ENCODE results near the gene CSNK1A1. TPM values are rescaled to one million over a fixed set of nuclear protein-coding genes. Genes with fewer than 3 reads are reported as not detected.
"Not testable (repeated sequence)": the region's sequence is repeated elsewhere in the genome, so short reads cannot be mapped to it uniquely, and the experiment has no call there.

Gene CSNK1A1
- total RNA-seq, 1 donor from 2014 or later: 194 TPM

- DNase-seq (ENCODE audit: low spot score): no peak
- no peaks in the 10 kb centered on the region for H3K36me3 Mint-ChIP-seq (ENCODE audit: low read depth)
- no peaks in the 10 kb centered on the region for H3K27me3 Mint-ChIP-seq (ENCODE audit: low read depth)
- no peaks in the 10 kb centered on the region for H3K4me1 Mint-ChIP-seq (ENCODE audit: low read depth)
- no peak overlapping the region for H3K27ac Mint-ChIP-seq
- no peak overlapping the region for H3K4me3 Mint-ChIP-seq (ENCODE audit: low read depth)
- H3K9me3 Mint-ChIP-seq: no peaks in the 10 kb centered on the region
- intact Hi-C loops (cut with micrococcal nuclease): no loop called here
Measured at GRCh38 chr5:149452007-149452664, 99.1 kb downstream of the CSNK1A1 start.

- Mint-ChIP-seq H3K4me1 (ENCODE audit: low read depth) (no peaks in the 10 kb centered on the region), H3K36me3 (ENCODE audit: low read depth) (no peaks in the 10 kb centered on the region), H3K9me3 (no peaks in the 10 kb centered on the region), H3K4me3 (ENCODE audit: low read depth) (no peak overlapping the region), H3K27me3 (ENCODE audit: low read depth) (no peaks in the 10 kb centered on the region), H3K27ac (no peak overlapping the region)
- intact Hi-C loops (cut with micrococcal nuclease): no loop called here
- no peak for DNase-seq (ENCODE audit: low spot score)
Measured at GRCh38 chr5:149450199-149450598, 101.0 kb downstream of the CSNK1A1 start.

GRCh38 chr5:149448831-149449714, 102.2 kb downstream of the CSNK1A1 start:
- no peaks in the 10 kb centered on the region for H3K4me1 Mint-ChIP-seq (ENCODE audit: low read depth)
- no peak overlapping the region for H3K27ac Mint-ChIP-seq
- H3K36me3 Mint-ChIP-seq (ENCODE audit: low read depth): no peaks in the 10 kb centered on the region
- DNase-seq (ENCODE audit: low spot score): no peak
- H3K9me3 Mint-ChIP-seq: no peaks in the 10 kb centered on the region
- H3K4me3 Mint-ChIP-seq (ENCODE audit: low read depth): no peak overlapping the region
- H3K27me3 Mint-ChIP-seq (ENCODE audit: low read depth): no peaks in the 10 kb centered on the region
- intact Hi-C loops (cut with micrococcal nuclease): no loop called here

GRCh38 chr5:149448431-149448830, 102.8 kb downstream of the CSNK1A1 start:
- H3K4me3 Mint-ChIP-seq (ENCODE audit: low read depth): no peak overlapping the region
- intact Hi-C loops (cut with micrococcal nuclease): no loop called here

GRCh38 chr5:149447373-149448367, 103.6 kb downstream of the CSNK1A1 start:
- Mint-ChIP-seq H3K36me3 (ENCODE audit: low read depth) (no peaks in the 10 kb centered on the region), H3K4me3 (ENCODE audit: low read depth) (no peak overlapping the region), H3K4me1 (ENCODE audit: low read depth) (no peaks in the 10 kb centered on the region), H3K9me3 (no peaks in the 10 kb centered on the region), H3K27me3 (ENCODE audit: low read depth) (no peaks in the 10 kb centered on the region), H3K27ac (no peak overlapping the region)
- no peak for DNase-seq (ENCODE audit: low spot score)
- intact Hi-C loops (cut with micrococcal nuclease): no loop called here

More at GRCh38 chr5:149448431-149448830, 102.8 kb downstream of the CSNK1A1 start:
- H3K9me3 Mint-ChIP-seq: no peaks in the 10 kb centered on the region
- H3K4me1 Mint-ChIP-seq (ENCODE audit: low read depth): no peaks in the 10 kb centered on the region
- H3K36me3 Mint-ChIP-seq (ENCODE audit: low read depth): no peaks in the 10 kb centered on the region
- H3K27ac Mint-ChIP-seq: no peak overlapping the region
- no peaks in the 10 kb centered on the region for H3K27me3 Mint-ChIP-seq (ENCODE audit: low read depth)
- no peak for DNase-seq (ENCODE audit: low spot score)

GRCh38 chr5:149446794-149447193, 104.4 kb downstream of the CSNK1A1 start:
- DNase-seq (ENCODE audit: low spot score); intact Hi-C loops (cut with micrococcal nuclease); H3K9me3 Mint-ChIP-seq; H3K4me1 Mint-ChIP-seq (ENCODE audit: low read depth); H3K27me3 Mint-ChIP-seq (ENCODE audit: low read depth); H3K4me3 Mint-ChIP-seq (ENCODE audit: low read depth); H3K27ac Mint-ChIP-seq; H3K36me3 Mint-ChIP-seq (ENCODE audit: low read depth): not testable (repeated sequence)

GRCh38 chr5:149445739-149446369, 105.4 kb downstream of the CSNK1A1 start:
- no peaks in the 10 kb centered on the region for H3K9me3 Mint-ChIP-seq
- intact Hi-C loops (cut with micrococcal nuclease): no loop called here
- H3K4me3 Mint-ChIP-seq (ENCODE audit: low read depth): no peak overlapping the region
- no peak overlapping the region for H3K27ac Mint-ChIP-seq
- no peaks in the 10 kb centered on the region for H3K36me3 Mint-ChIP-seq (ENCODE audit: low read depth)
- H3K4me1 Mint-ChIP-seq (ENCODE audit: low read depth): peaks cover 2% of the 10 kb centered on the region
- no peaks in the 10 kb centered on the region for H3K27me3 Mint-ChIP-seq (ENCODE audit: low read depth)
- DNase-seq (ENCODE audit: low spot score): no peak

GRCh38 chr5:149445343-149445738, 105.9 kb downstream of the CSNK1A1 start:
- Mint-ChIP-seq H3K36me3 (ENCODE audit: low read depth) (no peaks in the 10 kb centered on the region), H3K9me3 (no peaks in the 10 kb centered on the region), H3K27ac (no peak overlapping the region), H3K4me1 (ENCODE audit: low read depth) (peaks cover 3% of the 10 kb centered on the region), H3K27me3 (ENCODE audit: low read depth) (no peaks in the 10 kb centered on the region), H3K4me3 (ENCODE audit: low read depth) (no peak overlapping the region)
- intact Hi-C loops (cut with micrococcal nuclease): no loop called here
- DNase-seq (ENCODE audit: low spot score): no peak

GRCh38 chr5:149444430-149444829, 106.8 kb downstream of the CSNK1A1 start:
- not testable (repeated sequence) for H3K4me3 Mint-ChIP-seq (ENCODE audit: low read depth); H3K9me3 Mint-ChIP-seq; H3K27ac Mint-ChIP-seq; H3K27me3 Mint-ChIP-seq (ENCODE audit: low read depth); H3K36me3 Mint-ChIP-seq (ENCODE audit: low read depth); DNase-seq (ENCODE audit: low spot score)
- peaks cover 11% of the 10 kb centered on the region for H3K4me1 Mint-ChIP-seq (ENCODE audit: low read depth)
- intact Hi-C loops (cut with micrococcal nuclease): loop anchor here (5.0 kb wide), 1 partner anchor 173 kb away; no protein-coding TSS in a partner anchor

GRCh38 chr5:149443210-149443609, 108.0 kb downstream of the CSNK1A1 start:
- no peaks in the 10 kb centered on the region for H3K9me3 Mint-ChIP-seq
- no peak overlapping the region for H3K27ac Mint-ChIP-seq
- intact Hi-C loops (cut with micrococcal nuclease): loop anchor here (5.0 kb wide), 1 partner anchor 174 kb away; no protein-coding TSS in a partner anchor
- H3K4me1 Mint-ChIP-seq (ENCODE audit: low read depth): peaks cover 19% of the 10 kb centered on the region
- H3K4me3 Mint-ChIP-seq (ENCODE audit: low read depth): no peak overlapping the region
- H3K36me3 Mint-ChIP-seq (ENCODE audit: low read depth): no peaks in the 10 kb centered on the region
- H3K27me3 Mint-ChIP-seq (ENCODE audit: low read depth): no peaks in the 10 kb centered on the region
- no peak for DNase-seq (ENCODE audit: low spot score)

GRCh38 chr5:149442563-149443182, 108.6 kb downstream of the CSNK1A1 start:
- Mint-ChIP-seq H3K27me3 (ENCODE audit: low read depth) (no peaks in the 10 kb centered on the region), H3K4me1 (ENCODE audit: low read depth) (peaks cover 24% of the 10 kb centered on the region), H3K36me3 (ENCODE audit: low read depth) (no peaks in the 10 kb centered on the region), H3K4me3 (ENCODE audit: low read depth) (no peak overlapping the region), H3K9me3 (no peaks in the 10 kb centered on the region), H3K27ac (no peak overlapping the region)
- DNase-seq (ENCODE audit: low spot score): peak; percentile 52
- intact Hi-C loops (cut with micrococcal nuclease): loop anchor here (1.0 to 5.0 kb wide), 2 partner anchors 122 to 175 kb away; no protein-coding TSS in a partner anchor
